HEK293 (cell line): ENCODE results near the gene ARHGEF12.

Source experiments
- CTCF ChIA-PET: fragments of 350-600 bp; formaldehyde crosslinking; extraction: SDS; loops from one replicate; lab custom pipeline; 2021; ENCODE audit warnings: antibody characterized with exemption; lab: Yijun Ruan, JAX
- POLR2A ChIA-PET: fragments of 300-600 bp; formaldehyde crosslinking; extraction: SDS; loops from one replicate; lab custom pipeline; 2020; ENCODE audit warnings: antibody characterized with exemption, inconsistent platforms; lab: Yijun Ruan, JAX
- H3K27ac ChIP-seq: fragments of 200-500 bp; sonication (Bioruptor generic); 2 replicates; pipeline ENCODE4 v1.5.1; 2014; ENCODE audit warnings: low read depth, low read length, control low read depth, inconsistent platforms; ENCODE audit errors: extremely low read depth
- H3K36me3 ChIP-seq, 2 experiments: fragments of 200-500 bp in 1 of 2; sonication (Bioruptor generic) in 1 of 2; 1 replicate in 1 of 2; 2 replicates in 1 of 2; pipeline ENCODE4 v1.5.1; 2014 to 2017; ENCODE audit warnings: inconsistent platforms in 2 of 2, low read length in 2 of 2; ENCODE audit not compliant: control insufficient read depth in 2 of 2, insufficient read depth in 1 of 2
- H3K4me1 ChIP-seq: fragments of 200-500 bp; sonication (Bioruptor generic); 2 replicates; pipeline ENCODE4 v1.5.1; 2014; ENCODE audit warnings: mild to moderate bottlenecking, low read length, inconsistent platforms; ENCODE audit not compliant: control insufficient read depth, insufficient read depth
- H3K4me3 ChIP-seq: 2 replicates; pipeline ENCODE4 v1.5.1; 2011; ENCODE audit warnings: low read depth, mild to moderate bottlenecking, control low read depth, low read length, moderate library complexity
- H3K9me3 ChIP-seq: fragments of 200-500 bp; sonication (Bioruptor generic); 2 replicates; pipeline ENCODE4 v1.5.1; 2014; ENCODE audit warnings: low read depth, low read length, inconsistent platforms; ENCODE audit not compliant: control insufficient read depth, insufficient read depth
- AEBP2 ChIP-seq: fragments of 450-650 bp; formaldehyde crosslinking; IDR thresholded peaks from 2 replicates; pipeline ENCODE4 v1.5.1; 2016; ENCODE audit warnings: missing biosample characterization, missing genetic modification characterization, borderline replicate concordance
- MEIS1 ChIP-seq: sonication (generic); formaldehyde crosslinking; IDR thresholded peaks from 2 replicates; pipeline ENCODE4 v1.8.1; 2022; ENCODE audit warnings: missing genetic modification reagents, mild to moderate bottlenecking, borderline replicate concordance
- MZF1 ChIP-seq: fragments of 450-650 bp; formaldehyde crosslinking; IDR thresholded peaks from 2 replicates; pipeline ENCODE4 v1.5.1; 2017; ENCODE audit warnings: missing biosample characterization, missing genetic modification characterization, borderline replicate concordance
- PRDM2 ChIP-seq: fragments of 450-650 bp; formaldehyde crosslinking; IDR thresholded peaks from 2 replicates; pipeline ENCODE4 v1.5.1; 2016; ENCODE audit warnings: missing biosample characterization, missing genetic modification characterization, borderline replicate concordance
- SETDB1 ChIP-seq: IDR thresholded peaks from one replicate; pipeline ENCODE4 v1.6.1; 2017; ENCODE audit warnings: mild to moderate bottlenecking, low read length, moderate library complexity, mixed read lengths; ENCODE audit not compliant: insufficient read length
- TRIM28 ChIP-seq: IDR thresholded peaks from 2 replicates; pipeline ENCODE4 v1.6.1; 2011; ENCODE audit warnings: low read length, control low read depth, borderline replicate concordance
- ZBTB20 ChIP-seq: fragments of 450-650 bp; formaldehyde crosslinking; IDR thresholded peaks from 2 replicates; pipeline ENCODE4 v1.5.1; 2016; ENCODE audit warnings: missing biosample characterization, missing genetic modification characterization
- ZNF211 ChIP-seq: fragments of 450-650 bp; formaldehyde crosslinking; IDR thresholded peaks from 2 replicates; pipeline ENCODE4 v1.5.1; 2016; ENCODE audit warnings: low read depth, missing biosample characterization, missing genetic modification characterization
- ZNF266 ChIP-seq: fragments of 450-650 bp; formaldehyde crosslinking; IDR thresholded peaks from 2 replicates; pipeline ENCODE4 v1.5.1; 2016; ENCODE audit warnings: missing biosample characterization, missing genetic modification characterization, low read depth
- ZNF518A ChIP-seq: fragments of 450-650 bp; formaldehyde crosslinking; conservative IDR thresholded peaks from 2 replicates; pipeline ENCODE4 v1.5.1; 2016; ENCODE audit warnings: low read depth, missing biosample characterization, missing genetic modification characterization
- ZNF530 ChIP-seq: fragments of 450-650 bp; formaldehyde crosslinking; IDR thresholded peaks from 2 replicates; pipeline ENCODE4 v1.5.1; 2016; ENCODE audit warnings: low read depth, missing biosample characterization, missing genetic modification characterization
- ZNF544 ChIP-seq: fragments of 450-650 bp; formaldehyde crosslinking; IDR thresholded peaks from 2 replicates; pipeline ENCODE4 v1.5.0; 2017; ENCODE audit warnings: missing biosample characterization, missing genetic modification characterization
- ZNF571 ChIP-seq: fragments of 450-650 bp; formaldehyde crosslinking; IDR thresholded peaks from 2 replicates; pipeline ENCODE4 v1.5.0; 2017; ENCODE audit warnings: missing biosample characterization, missing genetic modification characterization
- ZNF585B ChIP-seq: fragments of 450-650 bp; formaldehyde crosslinking; IDR thresholded peaks from 2 replicates; pipeline ENCODE4 v1.5.1; 2016; ENCODE audit warnings: missing biosample characterization, missing genetic modification characterization
- ZNF692 ChIP-seq: fragments of 450-650 bp; formaldehyde crosslinking; IDR thresholded peaks from 2 replicates; pipeline ENCODE4 v1.5.1; 2016; ENCODE audit warnings: missing biosample characterization, missing genetic modification characterization
- ZNF701 ChIP-seq: fragments of 450-650 bp; formaldehyde crosslinking; IDR thresholded peaks from 2 replicates; pipeline ENCODE4 v1.5.1; 2016; ENCODE audit warnings: missing biosample characterization, missing genetic modification characterization
- ZNF785 ChIP-seq: fragments of 450-650 bp; formaldehyde crosslinking; IDR thresholded peaks from 2 replicates; pipeline ENCODE4 v1.5.1; 2016; ENCODE audit warnings: missing biosample characterization, missing genetic modification characterization
- ZSCAN30 ChIP-seq: fragments of 450-650 bp; IDR thresholded peaks from 2 replicates; pipeline ENCODE4 v1.5.1; 2018; ENCODE audit warnings: missing biosample characterization, mild to moderate bottlenecking, missing genetic modification characterization, moderate library complexity

Gene ARHGEF12

GRCh38 chr11:120391854-120392253, 55.6 kb downstream of the ARHGEF12 start (continued):
- no peak for TF ChIP-seq ZNF701 (tag by site-specific recombination)
- TF ChIP-seq MEIS1: no peak

- CTCF ChIA-PET: interaction anchor here (2.0 kb wide), 1 partner anchor 9 kb away, joined by 8 read pairs; no protein-coding TSS in a partner anchor
- TF ChIP-seq ZNF544 (tag by site-specific recombination): no peak
- no peak for TF ChIP-seq ZBTB20 (tag by site-specific recombination)
- no peak for TF ChIP-seq ZNF266 (tag by site-specific recombination)
- no peak for TF ChIP-seq MZF1 (tag by site-specific recombination)
- TF ChIP-seq SETDB1: no peak
- no peak overlapping the region for H3K4me3 ChIP-seq
- no peaks in the 10 kb centered on the region for H3K36me3 ChIP-seq
- peaks cover under 1% of the 10 kb centered on the region; the same call in 1 of the 2 replicates for H3K4me1 ChIP-seq
- POLR2A ChIA-PET: interaction anchor here (1.4 kb wide), 1 partner anchor 55 kb away, joined by 4 read pairs; no protein-coding TSS in a partner anchor
- H3K9me3 ChIP-seq: no peaks in the 10 kb centered on the region
- H3K27ac ChIP-seq: no peak overlapping the region
Observed at GRCh38 chr11:120392314-120392713, 56.1 kb downstream of the ARHGEF12 start.

GRCh38 chr11:120392793-120393192, 56.6 kb downstream of the ARHGEF12 start:
- CTCF ChIA-PET: no interaction called here
- TF ChIP-seq ZSCAN30 (no peak), PRDM2 (tag by site-specific recombination) (no peak), TRIM28 (no peak), ZNF211 (no peak), ZNF518A (tag by site-specific recombination) (no peak), ZNF530 (tag by site-specific recombination) (no peak), ZNF785 (tag by site-specific recombination) (no peak), ZNF585B (tag by site-specific recombination) (no peak), ZNF692 (no peak), AEBP2 (tag by site-specific recombination) (no peak), ZNF571 (no peak)

More at GRCh38 chr11:120392793-120393192, 56.6 kb downstream of the ARHGEF12 start:
- Histone ChIP-seq H3K9me3 (no peaks in the 10 kb centered on the region), H3K4me1 (peaks cover 3% of the 10 kb centered on the region; the same call in 1 of the 2 replicates), H3K27ac (no peak overlapping the region), H3K36me3 (no peaks in the 10 kb centered on the region), H3K4me3 (no peak overlapping the region)
- POLR2A ChIA-PET: no interaction called here
